Coronary artery (tissue), 2 donors: ENCODE data around the gene ATP1A3.
A peak's percentile ranks its signal among the peaks of the same experiment; 100 is the strongest.

Experiments
- DNase-seq: peaks from one replicate; pipeline ENCODE4 v3.0.0-alpha.2; 2017; ENCODE audit warnings: low spot score
- H3K27ac ChIP-seq, 2 donors: fragments of 200-600 bp; sonication (generic); one replicate each; pipeline ENCODE4 v1.5.1; 2016 to 2019
- H3K4me3 ChIP-seq: fragments of 200-600 bp; sonication (generic); 2 replicates; pipeline ENCODE4 v1.5.1; 2016; ENCODE audit warnings: mild to moderate bottlenecking, moderate library complexity
- TF ChIP-seq, protein P1 (sequence below): fragments of 200-600 bp; sonication (generic); IDR thresholded peaks from one replicate; pipeline ENCODE4 v1.5.1; 2019; ENCODE audit warnings: antibody characterized with exemption

ATP1A3 gene

DNA sequence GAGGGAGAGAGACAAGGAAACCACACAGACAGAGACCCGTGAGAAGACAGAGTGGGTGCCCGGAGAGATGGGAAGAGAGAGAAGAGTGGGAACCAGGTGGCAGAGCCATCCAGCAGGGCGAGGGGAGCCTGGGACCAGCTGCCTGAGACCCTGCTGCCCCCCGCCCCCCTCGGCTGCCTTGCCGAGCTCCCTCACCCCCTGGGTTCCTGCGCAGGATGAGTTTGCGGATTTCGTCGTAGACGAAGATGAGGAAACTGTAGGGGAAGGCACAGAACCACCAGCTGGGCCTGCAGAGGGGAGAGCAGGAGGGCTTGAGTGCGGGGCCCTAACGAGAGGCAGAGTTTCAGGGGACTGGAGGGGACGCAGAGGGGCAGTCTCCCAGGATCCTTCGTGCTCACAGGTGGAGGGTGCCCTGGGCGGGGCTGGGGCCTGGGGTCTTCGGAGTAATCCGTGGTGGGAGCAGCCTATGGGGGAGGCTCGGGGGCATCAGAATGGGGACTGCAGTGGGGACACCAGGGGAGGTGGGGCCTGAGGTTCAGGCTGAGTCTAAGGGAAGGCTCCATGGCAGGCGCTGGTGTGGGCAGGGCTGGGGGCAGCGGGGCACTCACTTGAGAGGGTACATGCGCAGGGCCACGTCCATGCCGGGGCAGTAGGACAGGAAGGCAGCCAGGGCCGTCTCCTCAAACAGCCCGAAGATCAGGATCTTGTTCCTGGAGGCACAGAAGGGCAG is 26.8 kb downstream of the ATP1A3 start:
- TF ChIP-seq, protein P1, sequence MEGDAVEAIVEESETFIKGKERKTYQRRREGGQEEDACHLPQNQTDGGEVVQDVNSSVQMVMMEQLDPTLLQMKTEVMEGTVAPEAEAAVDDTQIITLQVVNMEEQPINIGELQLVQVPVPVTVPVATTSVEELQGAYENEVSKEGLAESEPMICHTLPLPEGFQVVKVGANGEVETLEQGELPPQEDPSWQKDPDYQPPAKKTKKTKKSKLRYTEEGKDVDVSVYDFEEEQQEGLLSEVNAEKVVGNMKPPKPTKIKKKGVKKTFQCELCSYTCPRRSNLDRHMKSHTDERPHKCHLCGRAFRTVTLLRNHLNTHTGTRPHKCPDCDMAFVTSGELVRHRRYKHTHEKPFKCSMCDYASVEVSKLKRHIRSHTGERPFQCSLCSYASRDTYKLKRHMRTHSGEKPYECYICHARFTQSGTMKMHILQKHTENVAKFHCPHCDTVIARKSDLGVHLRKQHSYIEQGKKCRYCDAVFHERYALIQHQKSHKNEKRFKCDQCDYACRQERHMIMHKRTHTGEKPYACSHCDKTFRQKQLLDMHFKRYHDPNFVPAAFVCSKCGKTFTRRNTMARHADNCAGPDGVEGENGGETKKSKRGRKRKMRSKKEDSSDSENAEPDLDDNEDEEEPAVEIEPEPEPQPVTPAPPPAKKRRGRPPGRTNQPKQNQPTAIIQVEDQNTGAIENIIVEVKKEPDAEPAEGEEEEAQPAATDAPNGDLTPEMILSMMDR: no peak
- no peak for DNase-seq
- Histone ChIP-seq H3K27ac (no peak overlapping the region), H3K4me3 (no peak overlapping the region)

DNA sequence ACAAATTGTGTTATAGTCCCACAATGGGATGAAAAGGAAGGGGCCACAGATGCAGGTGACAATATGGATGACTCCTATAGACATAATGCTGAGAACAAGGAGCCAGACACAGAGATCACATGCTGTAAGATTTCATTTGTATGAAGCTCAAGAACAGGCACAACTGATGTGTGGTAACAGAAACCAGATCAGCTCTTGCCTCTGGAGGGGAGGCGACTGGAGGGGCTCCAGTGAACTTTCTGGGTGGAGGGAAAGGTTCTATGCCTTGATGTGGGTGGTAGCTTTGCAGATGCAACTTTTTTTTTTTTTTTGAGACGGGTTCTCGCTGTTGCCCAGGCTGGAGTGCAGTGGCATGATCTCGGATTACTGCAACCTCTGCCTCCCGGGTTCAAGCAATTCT is 28.9 kb downstream of the ATP1A3 start:
- TF ChIP-seq, protein P1: no peak
- Histone ChIP-seq H3K27ac (no peak overlapping the region), H3K4me3 (no peak overlapping the region)
- no peak for DNase-seq

DNA sequence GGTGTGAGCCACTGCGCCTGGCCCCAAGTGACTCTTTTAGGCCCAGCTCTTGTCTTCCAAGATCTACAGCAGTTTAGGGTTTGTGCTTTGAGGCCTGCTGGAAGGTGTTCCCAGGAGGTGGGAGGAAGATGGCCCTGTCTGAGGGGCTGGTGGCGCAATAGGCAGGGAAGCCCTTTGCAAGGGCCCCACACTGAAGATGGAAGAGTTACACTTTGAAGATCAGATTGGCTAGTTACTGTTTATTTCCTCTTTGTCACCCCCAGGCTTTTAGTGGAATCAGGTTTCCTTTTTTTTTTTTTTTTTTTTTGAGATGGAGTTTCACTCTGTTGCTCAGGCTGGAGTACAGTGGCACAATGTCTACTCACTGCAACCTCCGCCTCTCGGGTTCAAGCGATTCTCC is 33.1 kb downstream of the ATP1A3 start:
- no peak overlapping the region for H3K27ac ChIP-seq
- H3K4me3 ChIP-seq: no peak overlapping the region
- DNase-seq: no peak
- TF ChIP-seq, protein P1: no peak

DNA sequence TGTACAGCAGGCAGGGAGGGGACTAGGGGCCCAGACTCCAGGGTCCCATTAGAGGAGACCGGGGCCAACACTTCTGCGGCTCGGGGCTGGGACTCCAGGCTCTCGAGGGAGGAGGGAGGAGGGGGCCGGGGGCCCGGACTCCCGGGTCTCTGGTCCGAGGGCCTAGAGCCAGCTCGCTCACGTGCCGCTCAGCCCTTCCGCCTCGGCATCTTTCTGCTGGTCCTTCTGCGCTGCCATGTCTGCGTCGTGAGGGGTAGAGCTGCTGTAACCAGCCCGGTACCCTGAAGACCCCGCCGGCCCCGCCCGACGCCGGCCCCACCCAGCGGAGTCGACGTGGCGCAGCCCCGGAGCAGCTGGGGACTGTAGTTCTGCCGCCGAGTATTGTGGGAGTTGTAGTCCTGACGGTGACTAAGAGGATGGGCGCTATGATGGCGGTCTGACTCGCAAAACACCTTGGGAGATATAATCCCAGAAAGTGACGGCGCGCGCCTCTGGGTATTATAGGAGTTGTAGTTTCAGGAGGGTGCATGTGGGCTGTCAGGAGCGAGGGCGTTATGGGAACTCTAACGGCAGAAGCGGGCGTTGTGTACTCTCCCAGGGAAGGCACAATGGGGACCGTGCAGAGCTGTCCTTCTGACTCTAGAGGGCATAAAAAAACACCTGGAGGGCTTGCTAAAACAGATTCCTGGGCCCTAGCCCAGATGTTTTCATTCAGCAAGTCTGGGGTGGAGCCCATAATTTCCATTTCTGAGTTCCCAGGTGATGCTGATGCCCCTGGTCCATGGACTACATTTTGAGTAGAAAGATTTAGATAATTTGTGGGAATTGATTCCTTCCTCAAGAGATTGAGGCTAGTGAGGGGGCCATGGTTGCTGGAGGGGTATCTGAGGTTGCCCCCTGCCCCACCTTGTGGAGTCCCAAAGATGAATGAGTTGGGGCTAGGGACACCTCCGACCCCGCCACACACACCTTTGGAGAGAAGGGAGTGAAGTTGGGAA is 34.7 kb downstream of the ATP1A3 start, which contains the start of gene RABAC1:
TSS of gene RABAC1 (minus strand) at position 266 of the 998 bp plus-strand sequence. CDS start at position 237, 29 bp downstream.
- H3K27ac ChIP-seq: peak within 1 kb of the TSS; percentile 89
- peak within 1 kb of the TSS; percentile 80 for H3K4me3 ChIP-seq
- TF ChIP-seq, protein P1: no peak
- peak; percentile 88 for DNase-seq

DNA sequence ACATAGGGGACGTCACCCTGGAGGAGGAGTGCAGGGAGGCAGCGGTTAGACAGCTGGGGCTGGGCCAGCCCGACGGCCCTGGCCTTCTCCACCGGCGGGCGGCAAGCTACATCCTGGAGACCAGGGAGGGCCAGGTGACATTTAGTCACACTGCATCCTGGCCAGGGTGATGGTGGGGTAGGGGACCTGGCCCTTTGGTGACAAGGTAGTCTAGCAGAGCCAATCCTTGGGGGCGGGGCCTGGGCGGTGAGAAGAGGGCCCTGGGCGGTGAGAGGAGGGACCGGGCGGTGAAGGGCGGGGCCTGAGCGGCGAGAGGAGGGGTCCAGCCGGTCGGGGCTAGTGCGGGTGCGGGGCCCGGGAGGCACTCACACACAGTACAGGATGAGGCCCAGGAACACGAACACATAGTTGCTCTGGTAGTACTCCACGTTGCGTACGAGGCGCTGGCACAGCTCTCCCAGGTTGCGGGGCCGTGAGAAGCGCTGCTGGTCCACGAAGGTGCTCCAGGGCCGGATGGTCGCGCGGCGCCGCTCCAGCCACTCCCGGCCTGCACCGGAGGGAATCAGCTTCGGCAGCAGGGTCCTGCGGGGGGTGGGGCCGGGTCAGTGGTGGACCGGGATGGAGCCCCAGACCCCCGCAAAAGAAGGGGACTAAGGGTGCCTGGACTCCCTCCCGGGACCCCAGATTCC is 35.5 kb downstream of the ATP1A3 start:
- peak overlapping the region; percentile 80 for H3K4me3 ChIP-seq
- TF ChIP-seq, protein P1: no peak
- peak; percentile 90 for DNase-seq
- peak overlapping the region; percentile 89 for H3K27ac ChIP-seq

DNA sequence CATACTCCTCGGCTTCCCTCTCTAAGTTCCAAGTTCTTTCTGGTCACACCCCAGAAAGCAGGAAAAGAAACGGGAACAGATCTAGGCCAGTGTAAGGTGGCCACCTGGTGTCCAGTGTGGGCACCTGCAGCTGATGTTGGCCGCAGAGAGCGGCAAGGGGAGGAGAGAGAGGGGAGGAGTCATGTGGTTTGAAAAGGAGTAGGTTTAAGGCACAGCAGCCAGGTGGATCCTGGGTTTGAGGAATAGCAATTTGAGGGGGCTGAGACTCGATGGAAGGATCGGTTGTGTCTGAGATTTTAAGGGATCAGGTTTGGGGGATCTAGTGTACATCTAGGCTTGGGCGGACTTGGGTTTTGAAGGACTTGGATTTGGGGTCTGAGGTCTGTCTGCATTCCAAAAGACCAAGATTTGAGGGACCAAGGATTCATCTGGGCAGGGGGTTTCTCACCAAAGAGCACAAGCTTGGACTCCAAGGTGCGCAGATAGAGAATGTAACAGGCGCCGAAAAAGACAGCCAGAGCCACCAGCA is 36.1 kb downstream of the ATP1A3 start:
- TF ChIP-seq, protein P1: peak; percentile 47
- peak overlapping the region; percentile 89 for H3K27ac ChIP-seq
- H3K4me3 ChIP-seq: peak overlapping the region; percentile 80
- no peak for DNase-seq
